M059J (cell line): Measurements from ENCODE around the gene TBK1. TPM values are rescaled to one million over a fixed set of nuclear protein-coding genes. Genes with fewer than 3 reads are reported as not detected.

ENCODE experiments used
- DNase-seq: peaks from one replicate; pipeline ENCODE4 v3.0.0-alpha.2; 2012; ENCODE audit warnings: low read depth
- total RNA-seq: library from RNA; depleted of rRNA; stranded (reverse); fragments of >200 nt; shearing (Covaris generic); gene quantifications from 2 replicates; pipeline ENCODE4 v1.2.3, GENCODE V29; 2014; rRNA removed

Gene TBK1
- 18.8 and 25.7 TPM in 2 replicates for total RNA-seq

DNA sequence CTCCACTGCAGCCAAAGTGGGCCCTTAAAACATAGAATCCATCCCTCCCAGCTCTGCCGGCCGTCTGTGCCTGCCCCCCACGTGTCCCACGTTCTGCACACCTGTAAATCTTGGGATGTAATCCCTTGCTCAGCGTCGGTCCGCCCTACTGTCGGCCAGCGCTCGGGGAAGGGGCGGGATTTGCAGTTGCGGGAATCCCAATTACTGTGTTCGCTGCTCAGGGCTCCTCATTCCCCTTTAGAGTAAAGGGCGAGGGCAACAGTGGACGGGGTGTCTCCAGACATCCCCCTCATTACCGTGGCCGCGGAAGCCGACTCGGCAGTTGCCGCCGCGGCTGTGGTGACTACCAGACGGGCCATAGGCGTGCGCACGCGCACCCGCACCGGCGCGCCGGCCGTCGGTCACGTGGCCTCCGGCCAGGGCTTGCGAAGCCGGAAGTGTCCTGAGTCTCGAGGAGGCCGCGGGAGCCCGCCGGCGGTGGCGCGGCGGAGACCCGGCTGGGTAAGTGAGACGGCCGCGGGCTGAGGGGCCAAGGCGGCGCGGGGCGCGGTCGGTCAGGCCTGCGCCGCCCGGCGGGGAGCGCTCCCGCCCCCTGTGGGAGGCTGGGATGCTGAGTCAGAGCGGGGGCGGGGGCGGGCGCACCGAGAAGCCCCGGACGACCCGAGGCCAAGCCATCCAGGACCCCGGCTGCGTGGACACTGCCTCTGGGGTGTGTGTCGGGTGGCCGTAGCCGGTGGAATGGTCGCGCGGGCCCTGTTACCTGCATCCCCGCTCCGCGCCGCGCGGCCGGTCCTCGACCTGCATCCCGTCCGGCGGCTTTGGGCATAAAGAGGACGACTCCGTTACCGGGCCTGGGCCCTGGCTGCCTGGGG is at the start of gene TBK1:
TBK1 (plus strand) TSS at position 434 of the 872 bp plus-strand sequence. CDS start 3,751 bp downstream, outside the sequence.
- peak; percentile 84 for DNase-seq

DNA sequence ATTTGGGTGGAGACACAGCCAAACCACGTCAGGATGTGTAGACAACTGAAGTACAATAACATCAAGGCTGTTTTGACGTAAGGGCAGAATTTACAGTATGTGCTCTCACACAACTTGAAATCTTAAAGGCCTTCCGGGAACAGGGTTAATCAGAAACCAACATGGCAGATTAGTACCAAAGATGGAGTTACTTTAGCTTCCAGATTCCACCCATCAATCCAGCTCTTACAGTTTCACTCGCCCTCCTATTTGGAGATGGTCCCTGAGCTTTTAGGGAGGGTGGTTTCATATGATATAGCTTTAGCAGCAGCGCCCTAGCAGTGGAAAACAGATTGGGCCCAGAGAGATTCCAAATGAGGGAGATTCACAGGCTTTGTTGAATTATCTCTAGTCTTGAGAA is 49.7 kb upstream of the TBK1 start:
- DNase-seq = no peak

DNA sequence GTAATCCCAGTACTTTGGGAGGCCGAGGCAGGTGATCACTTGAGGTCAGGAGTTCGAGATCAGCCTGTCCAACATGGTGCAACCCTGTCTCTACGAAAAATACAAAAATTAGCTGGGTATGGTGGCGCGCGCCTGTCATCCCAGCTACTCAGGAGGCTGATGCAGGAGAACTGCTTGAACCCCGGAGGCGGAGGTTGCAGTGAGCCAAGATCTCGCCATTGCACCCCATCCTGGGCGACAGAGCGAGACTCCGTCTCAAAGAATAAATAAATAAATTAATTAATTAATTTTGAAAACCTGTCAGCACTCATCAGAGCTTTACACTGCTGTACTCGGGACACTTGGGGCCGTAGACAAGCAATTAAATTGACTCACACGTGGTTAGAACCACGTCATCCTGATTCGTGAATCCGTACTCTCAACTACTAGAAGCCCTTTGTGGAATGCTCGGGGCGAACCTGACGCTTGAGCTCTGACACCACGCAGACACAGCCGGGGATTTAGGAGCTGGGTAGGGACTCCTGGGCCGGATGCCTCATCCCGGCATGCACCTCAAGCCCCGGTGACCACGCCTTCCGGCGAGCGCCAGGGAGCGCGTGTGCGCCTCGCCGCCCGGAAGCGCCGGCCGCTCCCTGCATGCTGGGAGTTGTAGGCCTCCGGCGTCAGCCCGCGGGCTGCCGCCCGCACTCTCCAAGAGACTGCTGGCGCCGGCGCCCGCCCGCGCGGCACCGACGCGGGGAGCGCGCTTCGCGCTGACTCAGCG is 48.0 kb upstream of the TBK1 start, which contains the start of gene XPOT:
XPOT (plus strand) TSS at position 686 of the 763 bp plus-strand sequence. CDS start 5,644 bp downstream, outside the sequence.
- DNase-seq = peak; percentile 96

DNA sequence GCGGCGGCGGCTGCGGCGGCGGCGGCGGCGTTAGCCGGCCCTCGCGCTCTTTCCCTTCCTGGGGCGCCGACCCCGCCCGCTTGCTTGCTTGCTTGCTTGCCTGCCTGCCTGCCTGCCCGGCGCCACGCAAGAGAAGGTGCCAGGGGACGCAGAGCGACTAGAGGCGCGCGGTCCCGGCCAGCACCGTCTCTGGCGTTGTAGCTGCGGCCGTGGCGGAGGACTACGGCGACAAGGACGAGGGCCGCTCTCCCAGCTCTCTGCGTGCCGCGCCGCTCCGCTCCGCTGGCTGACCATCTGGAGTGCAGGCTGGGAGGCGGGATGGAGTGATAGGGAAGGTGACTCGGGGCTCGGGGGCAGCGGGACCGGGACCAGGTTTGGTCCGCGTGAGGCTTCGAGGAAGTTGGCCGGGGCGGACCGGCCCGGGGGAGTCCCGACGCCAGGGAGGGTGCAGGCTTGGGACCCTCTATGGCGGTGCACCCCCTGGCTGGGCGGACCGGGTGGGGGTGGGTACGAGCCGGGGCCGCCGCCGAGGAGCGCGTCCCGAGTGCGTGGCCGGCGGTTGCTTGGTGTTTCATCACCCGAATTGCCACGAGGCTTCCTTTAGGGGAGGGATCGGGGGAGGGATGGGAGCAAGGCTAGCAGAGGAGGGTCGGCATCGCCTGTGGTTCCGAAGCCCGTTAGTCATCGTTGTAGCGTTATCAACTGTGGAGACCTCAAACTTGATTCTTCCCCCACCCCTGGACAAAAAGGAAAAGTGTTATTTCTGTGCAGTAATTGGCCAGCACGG is 47.3 kb upstream of the TBK1 start:
- peak; percentile 67 for DNase-seq

DNA sequence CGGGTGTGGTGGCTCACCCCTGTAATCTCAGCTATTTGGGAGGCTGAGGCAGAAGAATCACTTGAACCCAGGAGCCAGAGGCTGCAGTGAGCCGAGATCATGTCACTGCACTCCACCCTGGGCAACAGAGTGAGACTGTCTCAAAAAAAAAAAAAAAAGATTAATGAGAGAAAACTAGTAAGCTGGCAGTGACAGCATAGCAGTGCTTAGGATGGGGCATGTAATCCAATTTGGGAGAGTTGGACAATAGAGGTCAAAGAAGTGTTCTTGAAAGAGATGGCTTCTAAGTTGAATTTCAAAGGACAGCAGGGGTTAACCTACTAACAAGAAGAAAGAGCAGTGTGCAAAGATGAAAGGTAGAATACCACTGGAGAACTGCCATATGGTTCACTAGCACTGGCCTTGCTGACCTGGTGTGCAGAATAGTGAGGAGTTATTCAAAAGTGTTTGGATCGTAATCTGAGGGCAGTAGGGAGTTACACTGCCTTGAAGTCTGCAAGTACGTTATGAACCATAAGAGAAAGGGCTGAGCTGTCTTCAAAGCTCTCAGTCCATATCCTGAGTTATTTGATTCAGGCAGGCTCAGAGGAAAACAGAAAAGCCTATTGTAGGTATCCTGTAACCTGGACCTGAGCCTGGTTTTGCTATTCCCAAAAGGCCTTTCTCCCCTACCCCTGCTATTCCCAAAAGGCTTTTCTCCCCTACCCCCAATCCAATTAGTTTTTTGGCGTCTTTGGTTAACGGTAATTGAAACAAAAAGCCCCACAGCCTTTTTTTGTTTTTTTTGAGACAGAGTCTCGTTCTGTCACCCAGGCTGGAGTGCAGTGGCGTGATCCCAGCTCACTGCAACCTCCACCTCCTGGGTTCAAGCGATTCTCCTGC is 44.3 kb upstream of the TBK1 start:
- DNase-seq = no peak

DNA sequence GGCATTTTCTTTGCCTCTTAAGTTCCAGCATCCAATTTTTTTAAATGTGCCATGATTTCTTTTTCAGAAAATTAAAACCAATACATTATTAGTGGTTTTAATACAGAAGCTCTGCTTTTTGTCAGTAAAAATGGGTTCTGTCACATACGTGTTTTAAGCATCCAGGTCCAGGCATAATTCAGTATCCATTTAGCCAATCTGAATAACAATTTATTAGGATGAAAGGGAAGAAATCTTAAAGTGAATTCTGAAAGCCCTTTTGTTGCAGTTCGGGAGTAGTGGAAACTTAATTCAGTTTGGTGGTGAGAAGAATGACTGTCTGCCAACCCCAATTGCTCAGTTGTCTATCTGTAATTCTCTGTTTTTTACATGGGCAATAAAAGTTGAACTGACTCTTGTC is 40.5 kb upstream of the TBK1 start:
- DNase-seq = no peak

DNA sequence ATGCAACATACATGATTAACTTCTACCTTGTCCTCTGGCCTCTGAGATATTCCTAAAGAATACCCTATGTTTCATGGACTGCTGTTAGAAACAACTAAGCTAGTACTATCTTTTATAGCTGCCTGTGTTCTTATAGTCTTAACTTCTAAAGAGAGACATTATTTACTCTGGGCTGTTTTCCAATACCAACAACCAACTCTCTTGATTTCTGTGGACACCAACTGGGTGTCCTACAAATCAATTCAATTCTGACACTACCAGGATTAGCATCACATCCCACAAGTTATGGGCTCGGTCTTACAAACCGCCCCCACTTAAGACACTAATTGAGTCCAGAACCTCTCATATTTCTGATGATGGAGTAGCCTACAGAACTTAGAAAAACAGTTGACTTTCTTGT is 39.5 kb upstream of the TBK1 start:
- DNase-seq = no peak

DNA sequence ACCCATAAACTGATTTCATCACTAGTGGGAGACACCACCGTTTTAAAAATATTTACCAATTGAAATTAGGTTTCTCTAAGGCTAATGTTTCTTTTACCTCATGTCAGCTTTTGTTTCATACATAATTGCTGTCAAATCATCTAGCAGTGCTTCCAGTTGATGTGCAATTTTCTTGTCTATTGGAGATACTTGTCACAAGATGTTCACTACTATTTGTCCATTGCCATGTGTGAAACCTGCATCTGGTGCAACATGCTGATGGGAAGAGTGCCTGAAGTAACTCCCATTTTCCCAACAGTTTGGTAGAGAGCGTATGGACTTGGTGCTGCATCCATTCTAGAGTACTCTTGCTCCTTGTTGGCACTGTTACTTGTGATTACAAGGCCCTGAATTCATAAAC is 38.0 kb upstream of the TBK1 start:
- DNase-seq = no peak

DNA sequence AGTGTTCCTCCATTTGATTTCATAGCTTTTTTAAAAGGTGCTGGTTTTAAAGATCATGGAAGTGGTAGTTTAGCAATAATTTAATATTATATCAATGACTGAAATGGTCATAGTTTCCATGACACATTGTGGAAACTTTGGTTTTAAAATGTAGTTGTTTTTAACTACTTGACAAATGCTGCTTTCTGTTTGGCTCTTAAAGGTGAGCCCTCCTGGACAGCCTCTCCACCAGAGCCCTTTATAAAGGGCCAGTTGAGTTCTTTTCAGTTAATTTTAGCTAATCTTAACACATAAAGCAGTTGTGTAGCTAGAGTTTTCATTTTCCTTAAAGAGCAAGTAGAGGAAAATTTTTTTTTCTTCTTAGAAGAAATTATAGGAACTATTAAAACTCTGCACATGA is 33.7 kb upstream of the TBK1 start:
- no peak for DNase-seq

DNA sequence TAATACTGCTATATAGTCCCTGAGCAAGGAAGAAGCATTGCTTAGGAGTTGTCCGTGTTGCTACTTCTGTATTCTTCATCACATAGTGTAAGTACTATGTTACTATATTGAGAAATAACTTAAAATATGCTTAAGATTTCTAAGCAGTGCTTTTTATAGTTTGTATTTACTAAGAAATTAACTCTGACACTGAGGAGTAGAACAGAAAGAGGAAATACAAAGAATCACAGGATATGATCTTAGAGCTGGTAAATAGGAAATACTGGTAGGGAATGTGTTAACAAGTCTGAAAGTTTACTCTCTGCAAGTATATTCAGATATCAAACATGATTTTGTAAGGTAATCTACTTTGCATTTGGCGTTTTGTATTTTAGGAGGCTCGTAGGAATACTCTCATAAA is 32.2 kb upstream of the TBK1 start:
- DNase-seq = no peak

DNA sequence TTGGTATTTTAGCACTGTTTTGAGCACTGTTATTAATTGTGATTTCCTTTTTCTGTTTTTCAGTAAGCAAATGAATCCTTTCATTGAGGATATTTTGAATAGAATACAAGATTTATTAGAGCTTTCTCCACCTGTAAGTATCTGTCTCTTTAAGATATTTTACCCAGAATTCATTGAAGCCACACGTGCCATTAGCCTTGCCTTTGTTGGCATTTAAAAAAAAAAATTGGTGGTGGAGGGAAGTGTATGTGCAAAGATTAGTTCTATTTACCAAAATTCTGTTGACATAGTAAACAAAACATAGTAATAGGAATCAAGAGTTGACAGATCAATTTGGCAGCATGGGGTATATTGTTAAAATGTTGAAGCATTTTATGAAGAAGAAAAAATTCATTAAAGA is 23.9 kb upstream of the TBK1 start:
- no peak for DNase-seq

DNA sequence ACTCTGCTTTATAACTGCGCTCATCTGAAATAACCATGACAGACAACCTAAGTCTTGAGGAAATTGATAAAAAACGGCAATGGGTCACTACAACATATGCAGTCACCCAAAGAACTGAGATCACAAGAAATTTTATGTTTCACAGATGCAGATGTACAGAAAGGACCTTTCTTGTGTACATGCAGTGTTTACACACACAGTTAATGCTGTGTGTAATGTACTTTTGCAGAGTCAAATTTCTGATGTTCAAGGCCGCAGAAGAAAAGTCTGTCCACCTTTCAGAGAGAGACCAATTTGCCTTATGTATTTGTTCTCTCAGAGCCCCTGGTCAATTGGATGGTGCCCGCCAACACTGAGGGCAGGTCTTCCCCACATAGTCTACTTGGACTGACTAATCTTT is 23.0 kb upstream of the TBK1 start:
- DNase-seq = no peak

DNA sequence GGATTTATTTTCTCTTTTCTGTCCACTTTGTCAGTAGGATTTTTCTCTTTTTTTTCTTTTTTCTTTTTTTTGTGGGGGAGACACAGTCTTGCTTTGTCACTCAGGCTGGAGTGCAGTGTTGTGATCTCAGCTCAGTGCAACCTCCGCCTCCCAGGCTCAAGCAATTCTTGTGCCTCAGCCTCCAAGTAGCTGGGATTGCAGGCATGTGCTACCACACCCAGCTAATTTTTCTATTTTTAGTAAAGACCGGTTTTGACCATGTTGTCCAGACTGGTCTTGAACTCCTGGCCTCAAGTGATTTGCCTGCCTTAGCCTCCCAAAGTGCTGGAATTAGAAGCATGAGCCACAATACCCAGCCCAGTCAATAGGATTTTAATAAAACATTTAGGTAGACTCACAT is 21.0 kb upstream of the TBK1 start:
- DNase-seq = no peak

DNA sequence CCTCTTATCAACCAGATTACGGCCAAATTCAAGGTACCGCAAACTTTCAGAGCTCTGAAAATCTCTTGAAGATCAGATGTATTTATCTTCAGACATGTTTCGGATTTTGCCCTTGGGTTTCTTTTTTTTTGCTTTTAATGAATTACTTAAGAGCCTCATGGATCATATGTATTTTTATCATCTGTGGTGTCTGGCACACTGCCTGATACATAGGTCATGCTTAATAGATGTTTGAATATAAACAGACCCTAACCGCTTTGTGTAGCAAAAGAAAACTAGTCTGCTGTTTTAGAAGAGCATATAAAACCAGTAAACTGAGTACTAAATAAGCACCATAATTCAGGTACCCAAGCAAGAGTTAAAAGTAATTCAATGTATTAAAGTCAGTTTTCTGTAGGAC is 20.1 kb upstream of the TBK1 start:
- no peak for DNase-seq

DNA sequence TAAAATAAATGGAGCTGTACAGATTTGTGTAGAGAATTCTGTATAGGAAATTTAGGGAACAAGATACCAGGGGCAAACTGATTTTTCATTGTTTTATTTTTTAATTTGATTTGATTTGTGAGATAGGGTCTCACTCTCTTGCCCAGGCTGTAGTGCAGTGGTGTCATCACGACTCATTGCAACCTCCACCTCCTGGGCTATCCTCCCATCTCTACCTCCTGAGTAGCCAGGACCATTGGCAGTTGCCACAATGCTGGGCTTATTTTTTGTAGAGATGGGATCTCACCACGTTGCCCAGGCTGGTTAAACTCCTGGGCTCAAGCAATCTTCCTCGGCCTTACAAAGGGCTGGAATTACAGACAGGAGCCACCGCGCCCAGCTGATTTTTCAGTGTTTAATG is 18.0 kb upstream of the TBK1 start:
- no peak for DNase-seq

DNA sequence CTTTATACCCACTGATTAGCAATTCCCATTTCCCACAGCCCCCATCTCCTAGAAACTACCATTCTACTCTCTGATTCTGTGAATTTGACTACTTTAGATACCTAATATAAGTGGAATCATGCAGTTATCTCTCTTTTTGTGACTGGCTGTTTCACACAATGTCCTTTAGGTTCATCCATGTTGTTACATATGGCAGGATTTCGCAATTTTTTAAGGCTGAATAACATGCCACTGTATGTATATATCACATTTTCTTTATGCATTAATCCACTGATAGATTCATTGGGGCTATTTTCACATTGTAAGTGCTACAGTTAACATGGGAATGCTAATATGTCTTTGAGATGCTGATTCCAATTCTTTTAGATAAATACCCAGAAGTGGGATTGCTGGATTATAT is 11.8 kb upstream of the TBK1 start:
- DNase-seq = no peak

DNA sequence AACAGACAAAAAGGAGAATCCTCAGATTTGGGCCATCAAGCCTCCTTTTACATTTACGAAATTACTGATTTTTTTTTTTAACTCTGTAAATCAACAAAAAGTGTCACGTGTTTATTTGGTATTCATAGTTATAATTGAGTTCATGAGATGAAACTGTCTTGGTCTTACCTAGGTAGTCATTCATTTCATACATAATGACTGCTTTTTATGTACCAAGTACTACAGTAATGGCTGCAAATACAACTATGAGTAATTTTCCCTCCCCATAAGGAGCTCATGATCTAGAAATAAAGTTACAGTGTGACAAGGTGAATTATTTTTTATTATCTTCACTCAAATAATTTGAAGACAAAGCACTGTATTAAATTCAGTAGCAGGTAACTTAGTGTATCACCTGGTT is 6.4 kb upstream of the TBK1 start:
- DNase-seq = no peak

DNA sequence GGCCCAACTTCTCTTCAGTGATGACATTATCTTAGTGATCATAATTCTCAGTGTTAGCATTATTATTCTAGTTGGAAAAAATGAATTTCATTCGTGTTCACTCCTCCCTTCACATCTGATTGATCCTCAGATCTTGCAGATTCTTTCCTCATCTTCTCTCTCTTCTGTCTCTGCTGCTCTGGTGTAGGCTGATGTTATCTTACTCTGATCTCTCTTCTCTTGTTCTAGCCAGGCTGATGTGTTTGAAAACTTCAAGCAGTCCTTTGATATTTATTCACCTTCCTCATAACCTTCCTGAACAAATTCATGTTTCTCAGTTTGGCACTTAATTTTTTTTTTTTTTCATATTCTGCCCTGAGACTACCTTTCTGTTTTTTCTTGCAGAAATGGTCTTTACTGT is 5.6 kb upstream of the TBK1 start:
- DNase-seq = no peak

DNA sequence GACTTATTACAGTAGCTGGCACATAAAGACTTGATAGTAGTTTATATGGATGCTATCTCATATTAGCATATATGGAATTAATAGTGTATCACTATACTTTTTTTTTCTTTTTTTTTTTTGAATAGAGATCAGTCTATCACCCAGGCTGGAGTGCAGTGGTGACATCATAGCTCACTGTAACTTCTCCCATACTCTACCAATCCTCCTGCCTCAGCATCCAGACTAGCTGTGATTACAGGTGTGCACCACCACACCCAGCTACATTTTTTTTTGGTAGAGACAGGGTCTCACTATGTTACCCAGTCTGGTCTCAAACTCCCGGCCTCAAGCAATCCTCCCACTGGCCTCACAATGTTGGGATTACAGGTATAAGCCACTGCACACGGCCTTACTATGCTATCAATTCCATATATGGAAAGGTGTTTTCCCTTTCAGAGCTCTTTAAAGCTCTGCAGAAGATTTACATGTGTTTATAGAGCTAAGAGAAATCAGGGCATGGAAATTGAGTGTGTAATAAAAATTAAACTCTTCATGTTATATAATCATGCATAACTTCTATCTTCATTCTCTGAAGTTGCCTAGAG is 1.8 kb upstream of the TBK1 start:
- DNase-seq = no peak

DNA sequence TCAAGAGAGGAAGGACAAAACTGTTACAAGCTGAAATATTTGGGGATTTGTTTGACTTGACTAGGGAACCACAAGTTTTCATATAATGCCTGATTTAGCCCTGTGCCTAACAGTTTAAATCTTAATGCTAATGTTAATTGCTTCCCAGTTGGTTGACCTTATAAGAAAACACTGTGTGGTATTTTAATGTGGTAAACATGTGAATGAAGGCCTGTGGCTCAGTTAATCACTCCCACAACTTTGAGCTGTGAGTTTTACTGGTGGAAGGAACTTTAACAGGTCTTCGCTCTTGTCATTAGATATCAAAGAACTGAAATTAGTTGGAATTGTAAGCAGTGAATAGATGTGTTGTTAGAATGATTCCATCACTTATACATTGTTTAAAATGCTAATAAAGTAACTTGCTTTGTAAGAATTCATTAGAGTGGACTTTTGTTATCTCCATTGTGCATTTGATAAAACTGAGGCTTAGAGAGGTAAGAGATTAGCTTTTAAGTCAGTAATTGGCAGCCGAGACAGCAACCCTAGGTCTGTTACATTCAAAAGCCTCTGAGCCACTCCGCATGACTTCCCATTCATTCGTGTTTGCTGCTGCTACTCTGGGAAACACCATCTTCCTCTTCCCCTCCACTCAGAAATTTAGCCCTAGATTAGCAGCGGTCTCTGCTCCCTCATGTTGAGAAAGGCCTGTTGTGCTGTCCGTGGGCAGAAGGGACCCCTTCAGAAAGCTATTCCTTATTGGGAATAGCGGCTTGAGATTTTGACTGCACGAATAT is 1.0 kb upstream of the TBK1 start:
- DNase-seq = peak; percentile 44
